Body of pancreas (tissue), 4 donors: ENCODE data around the gene SH3PXD2B. TPM values are rescaled to one million over a fixed set of nuclear protein-coding genes. Genes with fewer than 3 reads are reported as not detected.

ENCODE experiments used
- ATAC-seq: fragments of 150-250 bp; one replicate; pipeline ENCODE4 v1.9.1; 2016
- DNase-seq, 4 donors: peaks; one replicate each; pipeline ENCODE4 v3.0.0-alpha.2; 2019
- H3K27ac ChIP-seq, 4 donors: fragments of 200-600 bp; sonication (generic); 1 replicate in 3 of 4; 2 replicates in 1 of 4; pipeline versions ENCODE4 v1.5.1 to v1.6.1; 2016 to 2019; ENCODE audit warnings: mild to moderate bottlenecking in 1 of 4, mixed read lengths in 1 of 4, moderate library complexity in 1 of 4
- H3K27me3 ChIP-seq, 2 donors: fragments of 200-600 bp; sonication (generic); one replicate each; pipeline ENCODE4 v1.6.0; 2016; ENCODE audit warnings: mild to moderate bottlenecking in 1 of 2
- H3K36me3 ChIP-seq, 2 donors: fragments of 200-600 bp; sonication (generic); replicated peaks in 1 of 2; 2 replicates each; pipeline ENCODE4 v1.5.1; 2016; ENCODE audit warnings: low read depth in 2 of 2; ENCODE audit not compliant: insufficient read depth in 1 of 2
- H3K4me1 ChIP-seq: fragments of 200-600 bp; sonication (generic); one replicate; pipeline ENCODE4 v1.6.0; 2016
- H3K4me3 ChIP-seq, 2 donors: fragments of 200-600 bp; sonication (generic); 1 replicate in 1 of 2; 2 replicates in 1 of 2; pipeline ENCODE4 v1.5.1; 2016 to 2019
- H3K9me3 ChIP-seq, 3 donors: fragments of 200-600 bp; sonication (generic); 1 replicate in 2 of 3; 2 replicates in 1 of 3; pipeline ENCODE4 v1.5.1; 2016
- CTCF ChIP-seq, 7 experiments: fragments of 450-650 bp in 4 of 7; fragments of 200-600 bp in 3 of 7; sonication (generic) in 3 of 7; IDR thresholded peaks; one replicate each; pipeline ENCODE4 v1.5.1; 2016 to 2019; ENCODE audit warnings: antibody characterized with exemption in 7 of 7
- POLR2A ChIP-seq, 3 donors: fragments of 450-650 bp; IDR thresholded peaks; one replicate each; pipeline ENCODE4 v1.6.1; 2016; ENCODE audit warnings: antibody characterized with exemption in 3 of 3, mild to moderate bottlenecking in 2 of 3
- WGBS, 2 donors: methylation state at CpG; one replicate each; pipeline ENCODE4 v1.1.5; 2017; 5-methylcytosine and 5-hydroxymethylcytosine counted together
- intact Hi-C: fragments of 100-400 bp; cut with DNase I; formaldehyde crosslinking; loops from one replicate; pipeline ENCODE4 v1.15.1; 2023
- total RNA-seq, 2 donors: library from RNA; depleted of rRNA; stranded (reverse); fragments of >200 nt; gene quantifications; one replicate each; pipeline ENCODE4 v1.1.0, GENCODE V29; 2016

SH3PXD2B gene
- total RNA-seq, 2 donors from 2014 or later, result 9.9 to 16.9 TPM

- Histone ChIP-seq H3K4me3 (peak within 1 kb of the TSS; percentile 71 to 87), H3K4me1 (peaks cover 21% of the 10 kb centered on the region), H3K36me3 (no peaks in the 10 kb centered on the region), H3K9me3 (no peaks in the 10 kb centered on the region), H3K27me3 (no peaks in the 10 kb centered on the region), H3K27ac (peak within 1 kb of the TSS; percentile 91 to 97 (median 94))
- DNase-seq, result peak; percentile 85 to 88 (median 86)
- intact Hi-C loops, result no loop called here
- WGBS, 2 donors, result 0% methylated on average over 45 to 84 of the region's 87 CpGs
- peak; percentile 47 to 50 (median 48) for TF ChIP-seq POLR2A (IDR thresholded peaks at IDR 0.05)
- TF ChIP-seq CTCF (IDR thresholded peaks at IDR 0.05), result peak in 6 of 7 experiments; percentile 32 to 57 (median 40)
- ATAC-seq, result peak; percentile 94
Observed at GRCh38 chr5:172283020-172283861, 171.1 kb downstream of the SH3PXD2B start, which contains the start of gene UBTD2. Gene UBTD2, minus strand, starts transcription at chr5:172283764. Its CDS starts 99 bp downstream, at chr5:172283665.

GRCh38 chr5:172282272-172283019 is 171.9 kb downstream of the SH3PXD2B start:
- no peaks in the 10 kb centered on the region for H3K36me3 ChIP-seq
- intact Hi-C loops, result no loop called here
- peak overlapping the region; percentile 71 to 87 for H3K4me3 ChIP-seq
- peak overlapping the region; percentile 91 to 97 (median 94) for H3K27ac ChIP-seq
- 6 to 9% methylated on average over 13 of the region's 13 CpGs for WGBS, 2 donors
- H3K9me3 ChIP-seq, result no peaks in the 10 kb centered on the region
- ATAC-seq (no peak), DNase-seq (no peak)
- H3K4me1 ChIP-seq, result peaks cover 21% of the 10 kb centered on the region
- TF ChIP-seq CTCF (IDR thresholded peaks at IDR 0.05) (no peak), POLR2A (IDR thresholded peaks at IDR 0.05) (no peak)
- H3K27me3 ChIP-seq, result no peaks in the 10 kb centered on the region

GRCh38 chr5:172281346-172281745 is 173.0 kb downstream of the SH3PXD2B start:
- Histone ChIP-seq H3K36me3 (no peaks in the 10 kb centered on the region), H3K9me3 (no peaks in the 10 kb centered on the region), H3K27ac (no peak overlapping the region), H3K4me1 (peaks cover 21% of the 10 kb centered on the region), H3K4me3 (no peak overlapping the region), H3K27me3 (no peaks in the 10 kb centered on the region)
- intact Hi-C loops, result no loop called here
- ATAC-seq, result no peak
- TF ChIP-seq CTCF (IDR thresholded peaks at IDR 0.05), result no peak
- TF ChIP-seq POLR2A (IDR thresholded peaks at IDR 0.05), result no peak
- DNase-seq, result no peak
- WGBS, 2 donors, result 56 to 70% methylated on average over 6 of the region's 6 CpGs

GRCh38 chr5:172280929-172281328 is 173.4 kb downstream of the SH3PXD2B start:
- Histone ChIP-seq H3K4me3 (no peak overlapping the region), H3K4me1 (peaks cover 21% of the 10 kb centered on the region), H3K27me3 (no peaks in the 10 kb centered on the region), H3K9me3 (no peaks in the 10 kb centered on the region), H3K36me3 (no peaks in the 10 kb centered on the region), H3K27ac (no peak overlapping the region)
- TF ChIP-seq POLR2A (IDR thresholded peaks at IDR 0.05) (no peak), CTCF (IDR thresholded peaks at IDR 0.05) (no peak)
- 79 to 88% methylated on average over 4 of the region's 4 CpGs for WGBS, 2 donors
- no peak for ATAC-seq
- intact Hi-C loops, result no loop called here
- DNase-seq, result no peak
